Measurements from ENCODE around the gene DSTYK. TPM values are rescaled to one million over a fixed set of nuclear protein-coding genes. Genes with fewer than 3 reads are reported as not detected.

DSTYK gene
- polyA plus RNA-seq, 1 experiment = 16.7 TPM

DNA sequence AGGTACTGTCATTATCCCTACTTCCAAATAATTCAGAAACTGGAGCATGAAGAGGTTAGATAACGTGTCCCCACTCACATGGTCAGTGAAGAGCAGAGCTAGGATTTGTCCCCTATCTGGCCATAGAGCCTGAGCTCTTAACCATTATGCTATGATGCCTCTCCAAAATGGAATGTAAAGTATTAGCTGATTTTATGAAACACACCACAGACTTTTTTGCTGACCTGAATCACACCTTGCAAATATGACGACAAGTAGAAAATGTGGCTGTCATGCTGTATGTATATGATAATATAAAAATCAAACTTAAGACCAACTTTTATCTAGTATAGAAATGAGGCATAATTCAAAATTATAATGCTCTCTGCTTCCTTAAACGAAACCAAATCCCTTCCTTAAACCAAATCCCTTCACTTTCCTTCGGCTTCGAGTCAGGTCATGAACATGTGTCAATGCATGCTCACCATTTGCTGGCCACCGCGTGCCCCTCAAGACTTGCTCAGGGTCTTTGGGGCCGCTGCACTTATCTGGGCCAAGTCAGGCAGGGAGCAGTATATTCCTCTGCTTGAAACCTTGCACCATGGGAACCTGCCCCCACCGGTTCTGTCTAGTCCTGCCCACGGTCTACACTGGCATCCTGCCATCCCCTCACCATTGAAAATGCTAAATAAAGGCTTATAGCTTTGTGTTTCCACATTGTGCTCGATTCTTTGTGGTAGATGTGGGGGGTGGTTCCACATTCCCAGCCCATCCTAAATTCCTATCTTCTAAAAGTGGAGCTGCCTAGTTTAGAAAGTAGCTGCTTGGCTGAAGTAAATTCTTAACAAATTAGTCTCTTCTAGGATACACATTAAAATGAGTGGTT lies 14.6 kb upstream of the DSTYK start:
- H3K27ac ChIP-seq (ENCODE audit: low read depth, low read length) = no peak overlapping the region

DNA sequence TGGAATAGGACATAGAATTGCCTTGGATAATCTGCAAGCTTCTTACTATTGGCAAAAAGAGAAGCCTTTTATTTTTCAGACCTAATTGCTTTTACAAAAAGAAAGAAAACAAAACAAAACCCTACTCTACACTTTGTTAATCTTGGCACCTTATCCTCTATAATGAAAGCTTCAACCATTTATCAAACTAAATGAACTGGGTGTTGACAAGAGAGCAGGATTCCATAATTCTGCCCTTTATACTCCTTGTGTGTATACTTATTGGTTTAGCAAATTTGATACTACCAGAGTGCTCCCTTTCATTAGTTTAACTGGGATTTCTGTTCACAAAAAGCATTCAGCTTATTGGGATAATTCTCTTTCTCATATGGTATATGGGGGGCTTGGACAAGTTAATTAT lies 13.2 kb upstream of the DSTYK start:
- DNase-seq (ENCODE audit: low read depth, low spot score) = no peak
- Histone ChIP-seq H3K27me3 (ENCODE audit: control insufficient read depth, insufficient read depth, low read length) (peaks cover 2% of the 10 kb centered on the region), H3K4me3 (ENCODE audit: low read depth, low read length) (no peak overlapping the region), H3K27ac (ENCODE audit: low read depth, low read length) (no peak overlapping the region), H3K9me3 (ENCODE audit: control insufficient read depth, insufficient read depth, low read length) (no peaks in the 10 kb centered on the region; the same call in 1 of the 2 replicates)
- CTCF ChIA-PET = interaction anchor here (1.0 to 6.6 kb wide), 2 partner anchors 31 to 32 kb away, joined by 4 to 107 read pairs; no protein-coding TSS in a partner anchor
- POLR2A ChIA-PET = no interaction called here
- TF ChIP-seq, protein P1, sequence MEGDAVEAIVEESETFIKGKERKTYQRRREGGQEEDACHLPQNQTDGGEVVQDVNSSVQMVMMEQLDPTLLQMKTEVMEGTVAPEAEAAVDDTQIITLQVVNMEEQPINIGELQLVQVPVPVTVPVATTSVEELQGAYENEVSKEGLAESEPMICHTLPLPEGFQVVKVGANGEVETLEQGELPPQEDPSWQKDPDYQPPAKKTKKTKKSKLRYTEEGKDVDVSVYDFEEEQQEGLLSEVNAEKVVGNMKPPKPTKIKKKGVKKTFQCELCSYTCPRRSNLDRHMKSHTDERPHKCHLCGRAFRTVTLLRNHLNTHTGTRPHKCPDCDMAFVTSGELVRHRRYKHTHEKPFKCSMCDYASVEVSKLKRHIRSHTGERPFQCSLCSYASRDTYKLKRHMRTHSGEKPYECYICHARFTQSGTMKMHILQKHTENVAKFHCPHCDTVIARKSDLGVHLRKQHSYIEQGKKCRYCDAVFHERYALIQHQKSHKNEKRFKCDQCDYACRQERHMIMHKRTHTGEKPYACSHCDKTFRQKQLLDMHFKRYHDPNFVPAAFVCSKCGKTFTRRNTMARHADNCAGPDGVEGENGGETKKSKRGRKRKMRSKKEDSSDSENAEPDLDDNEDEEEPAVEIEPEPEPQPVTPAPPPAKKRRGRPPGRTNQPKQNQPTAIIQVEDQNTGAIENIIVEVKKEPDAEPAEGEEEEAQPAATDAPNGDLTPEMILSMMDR (IDR thresholded peaks at IDR 0.05; ENCODE audit: low read depth, low read length) = no peak

More for the DNA sequence above, 14.6 kb upstream of the DSTYK start:
- peaks cover 2% of the 10 kb centered on the region for H3K27me3 ChIP-seq (ENCODE audit: control insufficient read depth, insufficient read depth, low read length)
- no peaks in the 10 kb centered on the region; the same call in 1 of the 2 replicates for H3K9me3 ChIP-seq (ENCODE audit: control insufficient read depth, insufficient read depth, low read length)
- no peak for DNase-seq (ENCODE audit: low read depth, low spot score)
- POLR2A ChIA-PET = interaction anchor here (2.5 kb wide), 1 partner anchor 75 kb away, joined by 6 read pairs; no protein-coding TSS in a partner anchor
- H3K4me3 ChIP-seq (ENCODE audit: low read depth, low read length) = no peak overlapping the region
- CTCF ChIA-PET = interaction anchor here (0.8 to 6.6 kb wide), 2 partner anchors 30 to 164 kb away, joined by 3 to 107 read pairs; no protein-coding TSS in a partner anchor
- TF ChIP-seq, protein P1 (IDR thresholded peaks at IDR 0.05; ENCODE audit: low read depth, low read length) = no peak

DNA sequence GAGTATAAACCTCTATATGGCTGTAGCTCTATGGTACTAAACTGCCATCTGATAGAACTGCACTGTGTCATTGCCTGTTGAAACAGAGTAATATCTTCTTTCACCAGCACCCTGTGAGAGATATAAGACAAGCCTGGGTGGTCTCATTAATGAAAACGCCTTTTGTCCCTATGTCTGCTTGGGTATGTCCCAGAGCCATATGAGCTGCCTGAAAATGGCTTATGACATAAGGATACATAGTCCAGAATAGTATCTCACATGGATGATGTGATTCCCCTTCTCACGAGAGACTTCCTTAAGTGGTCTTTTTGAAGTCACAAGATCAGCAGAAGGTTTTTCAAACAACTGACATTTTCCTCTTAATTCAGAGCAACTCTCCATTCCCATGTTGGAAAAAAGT lies 8.9 kb upstream of the DSTYK start:
- Histone ChIP-seq H3K4me3 (ENCODE audit: low read depth, low read length) (no peak overlapping the region), H3K27me3 (ENCODE audit: control insufficient read depth, insufficient read depth, low read length) (no peaks in the 10 kb centered on the region), H3K27ac (ENCODE audit: low read depth, low read length) (no peak overlapping the region), H3K9me3 (ENCODE audit: control insufficient read depth, insufficient read depth, low read length) (no peaks in the 10 kb centered on the region)
- POLR2A ChIA-PET = no interaction called here
- DNase-seq (ENCODE audit: low read depth, low spot score) = no peak
- TF ChIP-seq, protein P1 (IDR thresholded peaks at IDR 0.05; ENCODE audit: low read depth, low read length) = no peak
- CTCF ChIA-PET = interaction anchor here (0.6 to 1.4 kb wide), 2 partner anchors 36 to 39 kb away, joined by 3 read pairs; no protein-coding TSS in a partner anchor

DNA sequence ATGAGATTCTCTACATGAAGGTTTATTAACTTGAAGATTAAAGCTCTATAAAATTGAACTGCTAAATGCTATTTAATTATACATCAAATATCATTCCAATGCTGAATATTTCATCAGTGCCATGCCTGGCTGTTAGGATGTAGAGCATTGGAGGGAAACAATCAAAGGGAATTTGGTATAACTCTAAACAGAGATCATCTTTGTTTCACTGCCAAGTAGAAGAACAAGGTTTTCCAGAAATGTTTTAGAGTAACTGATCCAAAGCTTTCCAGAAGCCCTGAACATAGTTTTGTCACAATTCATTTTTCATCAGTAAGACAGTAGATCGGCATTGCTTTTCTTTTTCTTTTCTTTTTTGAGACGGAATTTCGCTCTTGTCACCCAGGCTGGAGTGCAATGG lies 5.9 kb upstream of the DSTYK start:
- POLR2A ChIA-PET = no interaction called here
- TF ChIP-seq, protein P1 (IDR thresholded peaks at IDR 0.05; ENCODE audit: low read depth, low read length) = no peak
- CTCF ChIA-PET = interaction anchor here (0.6 kb wide), 1 partner anchor 703 kb away, joined by 4 read pairs; no protein-coding TSS in a partner anchor

DNA sequence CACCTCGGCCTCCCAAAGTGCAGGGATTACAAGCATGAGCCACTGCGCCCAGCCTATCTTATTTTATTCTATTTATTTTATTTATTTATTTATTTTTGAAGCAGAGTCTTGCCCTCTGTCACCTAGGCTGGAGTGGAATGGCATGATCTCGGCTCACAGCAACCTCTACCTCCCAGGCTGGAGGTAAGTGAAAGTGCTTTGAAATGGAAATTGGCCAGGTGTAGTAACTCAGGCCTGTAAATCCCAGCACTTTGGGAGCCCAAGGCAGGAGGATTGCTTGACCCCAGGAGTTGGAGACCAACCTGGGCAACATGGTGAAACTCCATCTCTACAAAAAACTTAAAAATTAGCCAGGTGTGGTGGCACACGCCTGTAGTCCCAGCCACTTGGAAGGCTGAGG lies 5.1 kb upstream of the DSTYK start:
- H3K9me3 ChIP-seq (ENCODE audit: control insufficient read depth, insufficient read depth, low read length) = no peaks in the 10 kb centered on the region
- POLR2A ChIA-PET = no interaction called here
- TF ChIP-seq, protein P1 (IDR thresholded peaks at IDR 0.05; ENCODE audit: low read depth, low read length) = no peak
- H3K27ac ChIP-seq (ENCODE audit: low read depth, low read length) = no peak overlapping the region
- H3K4me3 ChIP-seq (ENCODE audit: low read depth, low read length) = no peak overlapping the region
- CTCF ChIA-PET = interaction anchor here (0.6 kb wide), 1 partner anchor 703 kb away, joined by 4 read pairs; no protein-coding TSS in a partner anchor
- no peaks in the 10 kb centered on the region for H3K27me3 ChIP-seq (ENCODE audit: control insufficient read depth, insufficient read depth, low read length)
- DNase-seq (ENCODE audit: low read depth, low spot score) = no peak

More for the DNA sequence above, 5.9 kb upstream of the DSTYK start:
- no peaks in the 10 kb centered on the region for H3K27me3 ChIP-seq (ENCODE audit: control insufficient read depth, insufficient read depth, low read length)
- no peaks in the 10 kb centered on the region for H3K9me3 ChIP-seq (ENCODE audit: control insufficient read depth, insufficient read depth, low read length)
- DNase-seq (ENCODE audit: low read depth, low spot score) = no peak
- no peak overlapping the region for H3K27ac ChIP-seq (ENCODE audit: low read depth, low read length)
- H3K4me3 ChIP-seq (ENCODE audit: low read depth, low read length) = no peak overlapping the region

Data from AG04450 (cell line).